Ascending aorta (tissue), 2 donors: Measurements from ENCODE around the gene SYT6. TPM values are rescaled to one million over a fixed set of nuclear protein-coding genes. Genes with fewer than 3 reads are reported as not detected.

ENCODE experiments used
- DNase-seq, 2 donors: peaks; one replicate each; pipeline ENCODE4 v3.0.0-alpha.2; 2019; ENCODE audit warnings: low spot score in 2 of 2
- H3K27ac ChIP-seq, 2 donors: fragments of 200-600 bp; sonication (generic); one replicate each; pipeline ENCODE4 v1.5.1; 2016 to 2017; ENCODE audit warnings: mild to moderate bottlenecking in 1 of 2
- H3K27me3 ChIP-seq: fragments of 200-600 bp; sonication (generic); one replicate; pipeline ENCODE4 v1.5.1; 2017
- H3K36me3 ChIP-seq, 2 donors: fragments of 200-600 bp; sonication (generic); one replicate each; pipeline ENCODE4 v1.5.1; 2016
- H3K4me1 ChIP-seq, 2 donors: fragments of 200-600 bp; sonication (generic); one replicate each; pipeline ENCODE4 v1.5.1; 2016 to 2017; ENCODE audit warnings: mild to moderate bottlenecking in 1 of 2
- H3K4me3 ChIP-seq, 2 donors: fragments of 200-600 bp; sonication (generic); one replicate each; pipeline ENCODE4 v1.5.1; 2016 to 2017; ENCODE audit warnings: mild to moderate bottlenecking in 1 of 2
- H3K9me3 ChIP-seq, 2 donors: fragments of 200-600 bp; sonication (generic); one replicate each; pipeline ENCODE4 v1.5.1; 2016
- CTCF ChIP-seq, 3 experiments: fragments of 200-600 bp in 2 of 3; fragments of 450-650 bp in 1 of 3; sonication (generic) in 2 of 3; IDR thresholded peaks; one replicate each; pipeline ENCODE4 v1.5.1; 2016 to 2019; ENCODE audit warnings: antibody characterized with exemption in 3 of 3, mild to moderate bottlenecking in 1 of 3, moderate library complexity in 1 of 3
- intact Hi-C: fragments of 100-400 bp; cut with DNase I; formaldehyde crosslinking; loops from one replicate; pipeline ENCODE4 v1.15.1; 2023
- total RNA-seq: library from RNA; depleted of rRNA; stranded (reverse); fragments of >200 nt; gene quantifications from one replicate; pipeline ENCODE4 v1.1.0, GENCODE V29; 2016

SYT6 gene
- total RNA-seq, 1 donor from 2014 or later = not detected

DNA sequence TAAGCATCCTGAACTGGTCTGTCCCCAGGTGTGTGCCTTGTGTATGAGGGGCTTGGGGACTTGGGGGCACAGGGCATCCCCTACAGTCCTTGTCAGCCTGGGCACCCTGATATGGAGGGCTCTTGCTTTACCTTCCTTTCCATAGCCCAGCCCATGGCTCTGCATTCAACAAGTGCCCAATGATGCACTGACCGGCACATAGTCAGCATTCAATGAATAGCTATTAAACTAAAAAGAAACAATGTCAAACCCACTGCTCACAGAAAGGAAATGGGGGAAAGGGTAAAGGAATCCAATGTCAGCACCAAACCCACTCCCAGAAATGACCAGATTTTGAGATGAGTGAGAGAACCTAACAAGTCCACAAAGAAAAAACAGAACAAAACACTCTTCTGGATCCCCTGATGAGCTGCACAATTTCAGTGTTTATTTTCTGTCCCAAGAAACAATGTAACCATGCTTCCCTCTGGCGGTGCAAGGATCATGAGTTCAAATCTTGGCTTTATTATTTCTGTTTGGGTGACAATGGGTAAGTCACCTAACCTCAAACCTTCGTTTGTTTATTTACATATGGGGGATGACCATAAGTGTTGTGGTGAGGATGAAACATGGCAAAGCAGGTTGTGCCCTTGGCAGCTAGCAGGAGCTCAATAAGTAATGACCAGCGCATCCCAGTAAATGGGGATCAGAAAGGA, 22.0 kb downstream of the SYT6 start:
- H3K27me3 ChIP-seq = no peaks in the 10 kb centered on the region
- no peak for DNase-seq
- no peak overlapping the region for H3K27ac ChIP-seq
- no peaks in the 10 kb centered on the region for H3K9me3 ChIP-seq
- no peak for TF ChIP-seq CTCF (IDR thresholded peaks at IDR 0.05)
- intact Hi-C loops = no loop called here
- no peaks in the 10 kb centered on the region for H3K36me3 ChIP-seq
- H3K4me3 ChIP-seq = no peak overlapping the region
- no peaks in the 10 kb centered on the region for H3K4me1 ChIP-seq

DNA sequence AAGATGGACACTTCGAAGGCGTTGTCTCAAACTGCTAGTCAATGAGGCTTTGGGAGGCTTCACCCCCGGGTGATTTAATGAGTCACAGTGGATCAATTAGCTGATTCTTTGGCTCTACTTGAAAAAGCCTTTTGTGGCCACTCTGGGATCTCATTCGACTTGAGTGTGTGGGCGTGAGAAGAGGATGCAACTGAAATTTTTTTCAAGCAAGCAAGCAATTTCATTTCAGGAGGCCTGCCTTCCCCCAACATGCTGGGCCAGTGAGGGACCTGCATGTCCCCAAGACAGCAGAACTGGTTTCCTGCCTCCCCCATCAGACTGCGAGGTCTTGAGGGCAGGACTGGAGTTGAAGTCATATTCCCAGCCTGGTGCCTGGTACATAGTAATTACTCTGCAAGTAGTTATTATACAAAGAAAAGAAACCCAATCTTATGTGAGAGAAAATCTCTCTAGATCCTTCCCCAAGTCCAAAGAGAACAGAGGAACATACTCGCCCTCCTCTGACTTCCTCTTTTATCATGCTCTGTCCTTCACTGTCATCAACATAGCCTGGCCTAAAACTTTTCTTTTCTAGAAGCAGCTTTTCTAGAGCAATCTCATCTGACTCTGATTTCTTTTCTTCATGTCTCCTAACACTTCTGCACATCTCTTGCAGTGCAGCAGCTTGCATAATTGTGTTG, 22.7 kb downstream of the SYT6 start:
- TF ChIP-seq CTCF (IDR thresholded peaks at IDR 0.05) = no peak

DNA sequence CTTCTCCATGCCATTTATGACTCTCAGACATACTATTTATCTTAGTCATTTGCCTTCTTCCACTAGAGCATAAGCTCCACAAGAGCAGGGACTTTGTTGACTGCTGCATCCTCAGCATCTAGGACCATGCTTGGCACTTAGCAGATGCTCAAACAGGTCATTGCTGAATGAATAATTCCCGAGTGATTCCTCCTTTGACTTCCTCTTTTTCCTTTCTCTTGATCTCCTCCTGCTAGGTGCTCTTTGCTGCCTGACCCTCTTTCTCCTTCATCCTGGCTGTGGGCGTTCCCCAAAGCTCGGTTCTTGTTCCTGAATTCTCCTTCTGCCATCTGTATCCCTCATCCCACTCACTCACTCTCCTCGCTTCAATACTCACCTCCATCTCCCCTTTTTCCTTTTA, 23.5 kb downstream of the SYT6 start:
- no peak for TF ChIP-seq CTCF (IDR thresholded peaks at IDR 0.05)
- no peak overlapping the region for H3K4me3 ChIP-seq
- no peaks in the 10 kb centered on the region for H3K36me3 ChIP-seq
- DNase-seq = no peak
- no peaks in the 10 kb centered on the region for H3K9me3 ChIP-seq
- no peaks in the 10 kb centered on the region for H3K4me1 ChIP-seq
- intact Hi-C loops = no loop called here
- no peaks in the 10 kb centered on the region for H3K27me3 ChIP-seq
- H3K27ac ChIP-seq = no peak overlapping the region

More for the DNA sequence above, 22.7 kb downstream of the SYT6 start:
- DNase-seq = no peak
- H3K4me1 ChIP-seq = no peaks in the 10 kb centered on the region
- intact Hi-C loops = no loop called here
- H3K27ac ChIP-seq = no peak overlapping the region
- H3K4me3 ChIP-seq = no peak overlapping the region
- H3K27me3 ChIP-seq = no peaks in the 10 kb centered on the region
- H3K36me3 ChIP-seq = no peaks in the 10 kb centered on the region
- no peaks in the 10 kb centered on the region for H3K9me3 ChIP-seq

DNA sequence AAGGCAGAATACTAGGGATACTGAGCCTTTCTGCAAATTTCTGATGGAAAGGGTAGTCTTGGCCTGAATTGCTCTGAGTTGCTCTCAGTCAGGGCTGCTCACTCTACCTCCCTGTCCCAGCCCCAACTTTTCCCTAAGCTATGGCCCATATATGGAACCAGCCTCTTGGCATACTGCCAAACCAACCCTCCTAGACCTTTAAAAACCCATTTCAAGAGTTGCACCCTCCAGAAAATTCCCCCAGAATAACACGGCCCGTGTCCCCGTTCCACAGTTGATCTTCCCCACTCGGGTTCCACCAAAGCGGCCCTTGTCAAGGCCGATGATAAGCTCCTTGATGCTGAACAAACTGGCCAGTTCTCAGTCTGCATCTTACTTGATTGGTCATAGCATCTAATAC, 25.4 kb downstream of the SYT6 start:
- TF ChIP-seq CTCF (IDR thresholded peaks at IDR 0.05) = no peak
- H3K27ac ChIP-seq = no peak overlapping the region
- no peak for DNase-seq
- no peaks in the 10 kb centered on the region for H3K4me1 ChIP-seq
- H3K9me3 ChIP-seq = no peaks in the 10 kb centered on the region
- H3K4me3 ChIP-seq = no peak overlapping the region
- H3K27me3 ChIP-seq = no peaks in the 10 kb centered on the region
- intact Hi-C loops = no loop called here
- no peaks in the 10 kb centered on the region for H3K36me3 ChIP-seq

DNA sequence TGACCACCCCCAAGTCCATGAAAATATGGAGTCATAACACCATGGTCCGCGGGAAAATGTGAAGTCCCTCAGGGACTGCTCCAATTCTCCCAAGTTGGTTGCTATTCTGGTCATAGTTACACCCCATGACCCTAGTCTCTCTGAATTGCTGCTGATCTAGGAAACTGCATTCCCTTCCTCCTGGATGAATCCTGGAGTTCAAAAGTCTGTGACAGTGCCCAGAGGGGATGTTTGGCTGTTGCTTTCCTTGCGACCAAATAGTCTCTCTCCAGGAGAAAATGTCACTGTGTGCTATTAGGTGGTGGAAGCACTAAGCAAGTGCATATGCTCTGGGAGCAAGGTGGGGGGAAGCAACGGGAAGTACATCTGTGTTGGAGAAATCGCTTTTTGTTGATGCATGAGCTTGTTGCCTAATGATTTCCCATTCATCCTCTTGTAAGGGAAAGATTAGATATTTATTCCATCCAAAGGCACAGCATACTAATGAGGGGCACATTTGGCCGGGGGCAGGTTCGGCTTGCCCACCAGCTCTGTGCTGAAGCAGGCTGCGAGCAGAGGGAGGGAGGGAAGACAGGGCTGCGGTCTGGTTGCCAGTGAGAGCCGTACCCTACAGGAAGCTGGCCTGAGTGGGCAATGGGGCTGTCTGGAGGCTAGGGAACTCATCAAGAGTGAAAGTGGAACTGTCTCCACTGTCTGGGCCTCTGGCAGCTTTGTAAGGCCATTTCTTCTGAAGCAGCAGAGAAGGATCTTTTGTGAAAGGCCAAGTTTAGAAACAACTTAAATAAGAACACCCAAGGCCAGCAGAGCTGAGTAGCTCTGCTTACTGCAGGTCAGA, 27.2 kb downstream of the SYT6 start:
- H3K36me3 ChIP-seq = no peaks in the 10 kb centered on the region
- H3K27me3 ChIP-seq = no peaks in the 10 kb centered on the region
- no peaks in the 10 kb centered on the region for H3K9me3 ChIP-seq
- no peaks in the 10 kb centered on the region for H3K4me1 ChIP-seq
- no peak for DNase-seq
- no peak for TF ChIP-seq CTCF (IDR thresholded peaks at IDR 0.05)
- intact Hi-C loops = no loop called here
- no peak overlapping the region for H3K27ac ChIP-seq
- no peak overlapping the region for H3K4me3 ChIP-seq
